Thyroid gland (tissue), 4 donors: ENCODE measurements around the gene ADPRS. TPM values are rescaled to one million over a fixed set of nuclear protein-coding genes. Genes with fewer than 3 reads are reported as not detected.

Experiments
- DNase-seq, 2 donors: peaks; one replicate each; pipeline ENCODE4 v3.0.0-alpha.2; 2019
- H3K27ac ChIP-seq, 3 donors: fragments of 200-600 bp; sonication (generic); 1 replicate in 2 of 3; 2 replicates in 1 of 3; pipeline ENCODE4 v1.5.1; 2016 to 2019; ENCODE audit warnings: mild to moderate bottlenecking in 1 of 3, moderate library complexity in 1 of 3
- H3K27me3 ChIP-seq: fragments of 200-600 bp; sonication (generic); one replicate; pipeline ENCODE4 v1.5.1; 2019
- H3K36me3 ChIP-seq, 2 donors: fragments of 200-600 bp; sonication (generic); one replicate each; pipeline ENCODE4 v1.5.1; 2016 to 2019
- H3K4me1 ChIP-seq, 2 donors: fragments of 200-600 bp; sonication (generic); one replicate each; pipeline ENCODE4 v1.5.1; 2017 to 2019
- H3K4me3 ChIP-seq, 3 donors: fragments of 200-600 bp; sonication (generic); replicated peaks in 1 of 3; 1 replicate in 2 of 3; 2 replicates in 1 of 3; pipeline ENCODE4 v1.5.1; 2016; ENCODE audit warnings: mild to moderate bottlenecking in 1 of 3
- H3K9me3 ChIP-seq: fragments of 200-600 bp; sonication (generic); one replicate; pipeline ENCODE4 v1.5.1; 2017
- CTCF ChIP-seq, 6 experiments: fragments of 200-600 bp in 3 of 6; fragments of 450-650 bp in 3 of 6; sonication (generic) in 3 of 6; IDR thresholded peaks; one replicate each; pipeline ENCODE4 v1.5.1; 2016 to 2019; ENCODE audit warnings: antibody characterized with exemption in 6 of 6, mild to moderate bottlenecking in 2 of 6, inconsistent platforms in 1 of 6, moderate library complexity in 1 of 6
- POLR2A ChIP-seq, 2 donors: fragments of 450-650 bp; IDR thresholded peaks; one replicate each; pipeline ENCODE4 v1.6.1; 2017; ENCODE audit warnings: antibody characterized with exemption in 2 of 2, mild to moderate bottlenecking in 2 of 2, moderate library complexity in 1 of 2
- WGBS, 2 donors: methylation state at CpG; one replicate each; pipeline ENCODE4 v1.1.5; 2017; 5-methylcytosine and 5-hydroxymethylcytosine counted together
- intact Hi-C: fragments of 100-400 bp; cut with DNase I; formaldehyde crosslinking; loops from one replicate; pipeline ENCODE4 v1.15.1; 2023
- total RNA-seq, 4 donors: library from RNA; depleted of rRNA; stranded (reverse); fragments of >200 nt; gene quantifications; one replicate each; pipeline ENCODE4 v1.2.3, GENCODE V29; 2016

ADPRS gene
- total RNA-seq, 4 donors from 2014 or later = 31.8 to 50.1 (median 41.7) TPM

DNA sequence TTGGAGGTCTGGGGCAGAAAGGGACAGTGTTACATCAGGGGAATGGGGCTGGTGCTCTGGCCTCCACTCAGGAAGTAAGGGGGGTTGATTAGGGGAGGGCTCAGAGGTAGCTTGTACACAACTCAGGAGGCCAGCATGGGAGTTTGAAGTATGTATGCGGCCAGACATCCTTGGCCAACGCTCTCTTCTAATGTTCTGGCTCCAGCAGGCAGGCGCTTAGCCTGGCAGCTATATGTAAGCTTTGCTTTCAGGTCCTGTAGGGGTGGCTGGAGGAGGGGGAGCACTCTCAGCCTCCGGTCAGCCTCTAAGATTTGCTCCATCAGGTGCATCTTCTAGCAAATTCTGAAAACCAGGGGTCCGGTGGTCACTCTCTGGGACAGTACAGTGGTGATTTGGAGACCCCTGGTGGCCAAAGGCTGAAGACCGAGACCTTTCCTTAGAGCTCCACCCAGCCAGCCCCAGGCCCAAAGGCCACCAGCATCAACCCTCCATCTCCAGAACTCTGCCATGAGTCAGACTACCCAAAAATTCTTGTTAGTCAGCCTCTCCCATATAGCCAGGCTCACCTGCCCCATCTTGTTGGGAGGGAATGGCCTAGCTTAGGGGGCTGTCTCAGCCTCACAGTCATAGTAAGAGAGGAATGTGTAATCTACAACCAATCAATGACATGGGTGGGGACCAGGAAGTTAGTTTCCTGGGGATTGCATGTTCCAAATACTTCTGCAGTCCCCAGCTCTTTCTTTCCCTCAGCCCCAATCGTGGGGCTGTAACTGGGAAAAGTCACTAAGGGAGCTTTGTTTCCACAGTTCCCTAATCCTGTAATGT lies 46.0 kb downstream of the ADPRS start:
- DNase-seq = peak; percentile 44 to 52
- peak overlapping the region in 2 of 3 donors; percentile 41 to 67 for H3K27ac ChIP-seq

GRCh38 chr1:36135330-36135667 lies 46.6 kb downstream of the ADPRS start:
- no peak for DNase-seq
- Histone ChIP-seq H3K9me3 (no peaks in the 10 kb centered on the region), H3K27me3 (no peaks in the 10 kb centered on the region), H3K4me1 (peaks cover 16 to 35% of the 10 kb centered on the region in 2 donors), H3K4me3 (no peak overlapping the region), H3K27ac (peak overlapping the region in 2 of 3 donors; percentile 41 to 67), H3K36me3 (peaks cover 13 to 16% of the 10 kb centered on the region in 2 donors)
- 70 to 81% methylated on average over 6 of the region's 6 CpGs for WGBS, 2 donors
- TF ChIP-seq POLR2A (IDR thresholded peaks at IDR 0.05) = no peak
- TF ChIP-seq CTCF (IDR thresholded peaks at IDR 0.05) = no peak
- intact Hi-C loops = loop anchor here (5.0 kb wide), 1 partner anchor 38 kb away; no protein-coding TSS in a partner anchor

More for the DNA sequence above, 46.0 kb downstream of the ADPRS start:
- Histone ChIP-seq H3K4me3 (no peak overlapping the region), H3K36me3 (peaks cover 13 to 16% of the 10 kb centered on the region in 2 donors), H3K4me1 (peaks cover 10 to 29% of the 10 kb centered on the region in 2 donors), H3K9me3 (no peaks in the 10 kb centered on the region), H3K27me3 (no peaks in the 10 kb centered on the region)
- intact Hi-C loops = loop anchor here (5.0 kb wide), 1 partner anchor 37 kb away; no protein-coding TSS in a partner anchor
- 66 to 67% methylated on average over 5 to 7 of the region's 7 CpGs for WGBS, 2 donors
- no peak for TF ChIP-seq POLR2A (IDR thresholded peaks at IDR 0.05)
- peak; percentile 24 to 69 (median 53) for TF ChIP-seq CTCF (IDR thresholded peaks at IDR 0.05)

DNA sequence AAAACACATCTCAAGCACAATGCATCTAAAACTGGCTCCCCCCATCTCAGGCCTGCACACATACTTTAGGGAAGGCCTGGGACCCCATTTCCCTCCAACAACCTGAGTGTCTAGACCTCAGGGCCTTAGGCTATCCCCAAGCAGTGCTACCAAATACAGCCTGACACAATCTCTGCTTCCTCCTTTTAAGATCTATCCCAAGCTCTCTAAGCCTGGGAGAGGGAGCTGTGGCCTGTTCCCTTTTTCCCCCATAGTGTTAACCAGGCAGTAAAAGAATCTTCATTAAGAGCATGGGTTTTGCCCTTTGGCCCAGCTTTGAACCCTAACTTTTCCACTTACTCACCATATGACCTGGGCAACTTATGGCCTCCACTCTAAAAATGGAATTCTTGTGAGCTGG lies 47.1 kb downstream of the ADPRS start:
- intact Hi-C loops = loop anchor here (5.0 kb wide), 1 partner anchor 38 kb away; no protein-coding TSS in a partner anchor
- H3K27me3 ChIP-seq = no peaks in the 10 kb centered on the region
- TF ChIP-seq CTCF (IDR thresholded peaks at IDR 0.05) = no peak
- TF ChIP-seq POLR2A (IDR thresholded peaks at IDR 0.05) = no peak
- H3K4me1 ChIP-seq = peaks cover 17 to 40% of the 10 kb centered on the region in 2 donors
- peaks cover 13 to 16% of the 10 kb centered on the region in 2 donors for H3K36me3 ChIP-seq
- no peak for DNase-seq
- peak overlapping the region; percentile 41 to 67 (median 56) for H3K27ac ChIP-seq
- H3K4me3 ChIP-seq = no peak overlapping the region
- no peaks in the 10 kb centered on the region for H3K9me3 ChIP-seq

GRCh38 chr1:36136535-36136934 lies 47.8 kb downstream of the ADPRS start:
- Histone ChIP-seq H3K27me3 (no peaks in the 10 kb centered on the region), H3K27ac (peak overlapping the region; percentile 41 to 67 (median 56)), H3K4me3 (no peak overlapping the region), H3K9me3 (no peaks in the 10 kb centered on the region), H3K4me1 (peaks cover 24 to 47% of the 10 kb centered on the region in 2 donors), H3K36me3 (peaks cover 13 to 16% of the 10 kb centered on the region in 2 donors)
- TF ChIP-seq POLR2A (IDR thresholded peaks at IDR 0.05) = no peak
- no peak for TF ChIP-seq CTCF (IDR thresholded peaks at IDR 0.05)
- DNase-seq = peak; percentile 58 to 67
- intact Hi-C loops = loop anchor here (5.0 kb wide), 1 partner anchor 39 kb away; no protein-coding TSS in a partner anchor
- WGBS, 2 donors = 18 to 31% methylated on average over 1 of the region's 1 CpG

- H3K4me1 ChIP-seq = peaks cover 24 to 51% of the 10 kb centered on the region in 2 donors
- H3K27ac ChIP-seq = peak overlapping the region; percentile 41 to 67 (median 56)
- intact Hi-C loops = loop anchor here (5.0 kb wide), 1 partner anchor 40 kb away; no protein-coding TSS in a partner anchor
- 77 to 78% methylated on average over 5 of the region's 5 CpGs for WGBS, 2 donors
- H3K27me3 ChIP-seq = no peaks in the 10 kb centered on the region
- no peak for DNase-seq
- H3K4me3 ChIP-seq = no peak overlapping the region
- TF ChIP-seq CTCF (IDR thresholded peaks at IDR 0.05) (no peak), POLR2A (IDR thresholded peaks at IDR 0.05) (no peak)
- no peaks in the 10 kb centered on the region for H3K9me3 ChIP-seq
- H3K36me3 ChIP-seq = peaks cover 13 to 16% of the 10 kb centered on the region in 2 donors
These were observed 48.5 kb downstream of the ADPRS start for GRCh38 chr1:36137226-36137625.
